ENCODE measurements around the gene ATOX1. TPM values are rescaled to one million over a fixed set of nuclear protein-coding genes. Genes with fewer than 3 reads are reported as not detected.
"Not testable (repeated sequence)": the region's sequence is repeated elsewhere in the genome, so short reads cannot be mapped to it uniquely, and the experiment has no call there.

ATOX1 gene
- 100 to 1,000 TPM in 3 of 4 donors, 10 to 100 TPM in 1; 74.8 to 116 (median 108) TPM for polyA plus RNA-seq (ENCODE audit: insufficient read length in 4 of 4)

DNA sequence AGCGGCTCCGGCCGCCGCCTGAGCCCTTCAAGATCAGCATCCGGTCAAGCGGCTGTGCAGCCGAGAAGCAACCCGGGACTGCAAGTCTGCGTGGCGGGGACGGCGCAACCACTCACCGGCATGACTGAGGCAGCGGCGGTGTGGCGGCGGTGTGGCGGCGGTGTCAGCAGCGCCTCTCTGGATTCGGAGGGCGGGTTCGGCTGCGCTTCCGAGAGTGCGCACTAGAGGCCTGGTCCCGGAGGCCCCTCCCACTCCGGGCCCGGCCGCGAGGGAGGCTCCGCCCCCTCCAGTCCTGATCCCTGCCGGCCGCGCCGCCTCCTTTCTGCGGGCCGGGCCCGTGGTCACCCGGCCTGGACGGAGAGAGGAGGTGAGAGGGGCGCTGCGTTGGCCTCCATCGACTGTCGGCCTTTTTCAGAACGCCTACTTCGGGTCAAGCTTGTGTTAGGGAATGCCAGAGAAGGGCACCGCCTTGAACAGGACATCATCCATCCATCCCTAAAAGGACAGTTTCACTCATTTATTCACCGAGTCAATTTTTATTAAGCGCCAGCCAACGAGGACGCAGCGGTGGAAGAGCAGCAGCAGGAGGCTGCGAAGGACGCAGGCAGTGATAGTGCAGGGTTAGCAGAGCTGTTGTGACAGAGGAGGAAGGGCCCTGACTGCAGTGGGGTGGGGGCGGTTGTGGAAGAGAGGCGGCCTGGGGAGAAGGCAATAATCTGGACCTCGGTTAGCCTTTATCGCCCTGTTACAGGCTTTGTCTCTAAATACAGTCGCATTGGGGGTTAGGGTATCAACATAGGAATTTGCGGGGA, at the start of gene ATOX1:
Gene ATOX1 (minus strand): TSS at position 202 of the 812 bp plus-strand sequence. CDS start 80 bp downstream, at position 122.
- peak in 3 of 4 donors; percentile 78 to 86 (median 81) for DNase-seq (ENCODE audit: low read depth in 4 of 4, low spot score in 3 of 4)

DNA sequence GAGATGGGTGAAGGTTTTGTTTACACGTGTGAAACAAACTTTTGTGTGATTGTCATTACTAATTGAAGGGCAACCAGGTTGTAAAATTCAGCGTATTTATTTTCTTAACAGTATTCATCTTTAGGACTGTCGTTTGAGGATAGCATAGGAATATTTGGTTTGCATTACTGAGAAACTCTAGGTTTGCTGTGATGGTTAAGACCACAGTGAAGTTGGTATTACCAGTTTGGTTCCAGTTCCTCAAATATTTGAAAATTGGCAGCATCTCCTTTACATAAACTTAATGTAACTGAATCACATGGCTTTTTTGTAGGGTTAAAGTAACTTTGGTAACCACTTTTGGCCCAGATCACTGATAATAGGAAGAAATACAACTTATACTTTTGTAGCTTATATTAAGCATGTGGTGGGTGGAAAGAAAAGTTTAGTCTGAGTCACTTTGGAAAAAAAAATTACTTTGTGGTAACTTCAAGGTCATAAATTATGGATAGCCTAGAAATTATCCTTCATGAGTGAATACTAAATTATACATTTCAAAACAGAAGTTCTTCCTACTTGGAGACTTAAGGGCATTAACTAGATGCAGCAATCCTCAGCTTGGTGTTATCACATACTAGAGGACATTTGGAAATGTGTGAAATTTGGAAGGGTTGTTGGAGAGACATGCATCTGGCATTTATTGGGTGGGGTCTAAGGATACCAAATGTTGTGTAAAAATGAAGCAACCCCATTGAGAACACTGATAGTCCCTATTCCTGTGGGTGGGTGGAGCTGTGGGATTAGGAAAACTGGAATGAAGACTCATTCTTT, 47.2 kb upstream of the ATOX1 start:
- DNase-seq (ENCODE audit: low read depth in 4 of 4, low spot score in 3 of 4): no peak

DNA sequence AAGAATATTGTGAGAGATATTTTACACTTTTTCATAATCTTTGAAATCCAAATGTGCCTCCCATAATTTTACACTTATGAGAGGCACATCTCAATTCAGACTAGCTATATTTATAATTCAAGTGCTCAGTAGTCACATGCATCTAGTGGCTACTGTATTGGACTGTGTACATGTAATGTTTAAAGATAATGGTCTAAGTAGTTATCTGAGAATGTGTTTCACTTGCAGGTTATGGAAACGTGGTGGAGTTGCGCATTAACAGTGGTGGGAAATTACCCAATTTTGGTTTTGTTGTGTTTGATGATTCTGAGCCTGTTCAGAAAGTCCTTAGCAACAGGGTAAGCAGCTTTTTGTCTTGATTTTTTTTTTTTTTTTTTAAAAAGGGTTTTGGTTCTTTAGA, 42.1 kb upstream of the ATOX1 start:
- no peak for DNase-seq (ENCODE audit: low read depth in 4 of 4, low spot score in 3 of 4)

- no peak for DNase-seq (ENCODE audit: low read depth in 4 of 4, low spot score in 3 of 4)
Observed at GRCh38 chr5:151799407-151799806, 41.0 kb upstream of the ATOX1 start.

- DNase-seq (ENCODE audit: low read depth in 4 of 4, low spot score in 3 of 4): no peak
Observed at GRCh38 chr5:151798674-151799073, 40.2 kb upstream of the ATOX1 start.

- no peak for DNase-seq (ENCODE audit: low read depth in 4 of 4, low spot score in 3 of 4)
Observed at GRCh38 chr5:151795426-151795825, 37.0 kb upstream of the ATOX1 start.

GRCh38 chr5:151793358-151793757, 34.9 kb upstream of the ATOX1 start:
- no peak for DNase-seq (ENCODE audit: low read depth in 4 of 4, low spot score in 3 of 4)

DNA sequence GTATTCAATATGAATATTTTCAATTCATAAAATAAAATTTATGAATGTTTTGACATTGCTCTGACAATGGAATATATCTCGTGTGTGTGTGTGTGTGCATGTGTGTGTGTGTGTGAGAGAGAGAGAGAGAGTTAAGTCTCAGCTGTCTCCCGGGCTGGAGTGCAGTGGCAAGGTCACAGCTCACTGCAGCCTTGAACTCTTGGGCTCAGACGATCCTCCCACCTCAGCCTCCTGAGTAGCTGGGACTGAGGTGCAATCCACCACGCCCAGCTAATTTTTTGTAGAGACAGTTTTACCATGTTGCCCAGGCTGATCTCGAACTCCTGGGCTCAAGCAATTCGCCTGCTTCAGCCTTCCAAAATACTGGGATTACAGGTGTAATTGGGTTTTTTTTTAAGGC, 29.4 kb upstream of the ATOX1 start:
- no peak for DNase-seq (ENCODE audit: low read depth in 4 of 4, low spot score in 3 of 4)

GRCh38 chr5:151786468-151786867, 28.0 kb upstream of the ATOX1 start:
- no peak for DNase-seq (ENCODE audit: low read depth in 4 of 4, low spot score in 3 of 4)

DNA sequence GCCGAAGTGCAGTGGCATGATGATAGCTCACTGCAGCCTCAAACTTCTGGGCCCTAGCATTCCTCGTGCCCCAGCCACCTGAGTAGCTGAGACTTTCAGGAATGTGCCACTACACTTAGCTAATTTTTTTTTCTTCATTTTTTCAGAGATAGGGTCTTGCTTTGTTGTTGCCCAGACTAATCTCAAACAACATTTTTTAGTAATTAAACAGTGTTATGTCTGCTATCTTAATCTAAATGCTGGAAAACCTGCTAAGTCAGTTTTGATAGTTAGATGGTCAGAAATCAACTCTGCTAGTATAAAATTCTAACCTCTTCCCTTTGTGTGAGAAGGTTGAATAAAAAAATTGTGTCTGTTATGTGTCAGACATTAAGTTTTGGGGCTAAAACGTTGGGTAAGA, 25.7 kb upstream of the ATOX1 start:
- no peak for DNase-seq (ENCODE audit: low read depth in 4 of 4, low spot score in 3 of 4)

- not testable (repeated sequence) for DNase-seq (ENCODE audit: low read depth in 4 of 4, low spot score in 3 of 4)
Observed at GRCh38 chr5:151783664-151784063, 25.2 kb upstream of the ATOX1 start.

DNA sequence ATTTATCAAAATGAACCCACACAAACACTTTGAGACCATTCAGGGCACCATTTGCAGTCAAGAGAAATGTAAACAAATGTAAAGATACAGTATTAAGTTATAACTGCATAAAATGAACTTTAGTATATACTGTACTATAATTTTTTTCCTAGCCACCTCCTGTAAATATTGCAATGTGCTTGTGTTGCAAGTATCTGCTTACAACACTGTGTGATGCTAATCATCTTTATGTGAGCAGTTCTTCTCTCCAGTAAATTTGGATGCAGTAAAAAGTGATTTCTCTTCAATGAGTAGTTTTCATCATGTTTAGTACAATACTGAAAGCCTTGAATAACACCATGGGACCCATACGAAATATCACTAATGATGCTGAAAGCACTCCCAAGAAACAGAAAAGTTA, 22.8 kb upstream of the ATOX1 start:
- no peak for DNase-seq (ENCODE audit: low read depth in 4 of 4, low spot score in 3 of 4)

DNA sequence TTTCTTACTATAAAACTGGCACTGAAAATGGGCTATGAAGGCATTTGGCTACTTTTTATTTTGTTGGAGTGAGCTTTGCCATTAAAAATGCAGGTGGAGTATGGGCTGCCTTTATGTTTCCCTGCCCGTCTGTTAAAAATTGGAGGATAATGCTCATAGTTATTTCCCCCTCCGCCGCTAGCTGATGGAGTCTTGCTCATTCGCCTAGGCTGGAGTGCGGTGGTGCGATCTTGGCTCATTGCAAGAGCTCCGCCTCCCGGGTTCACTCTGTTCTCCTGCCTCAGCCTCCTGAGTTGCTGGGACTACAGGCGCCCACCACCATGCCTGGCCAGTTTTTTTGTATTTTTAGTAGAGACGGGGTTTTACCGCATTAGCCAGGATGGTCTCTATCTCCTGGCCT, 21.9 kb upstream of the ATOX1 start:
- no peak for DNase-seq (ENCODE audit: low read depth in 4 of 4, low spot score in 3 of 4)

GRCh38 chr5:151779531-151780125, 21.2 kb upstream of the ATOX1 start:
- no peak for DNase-seq (ENCODE audit: low read depth in 4 of 4, low spot score in 3 of 4)

DNA sequence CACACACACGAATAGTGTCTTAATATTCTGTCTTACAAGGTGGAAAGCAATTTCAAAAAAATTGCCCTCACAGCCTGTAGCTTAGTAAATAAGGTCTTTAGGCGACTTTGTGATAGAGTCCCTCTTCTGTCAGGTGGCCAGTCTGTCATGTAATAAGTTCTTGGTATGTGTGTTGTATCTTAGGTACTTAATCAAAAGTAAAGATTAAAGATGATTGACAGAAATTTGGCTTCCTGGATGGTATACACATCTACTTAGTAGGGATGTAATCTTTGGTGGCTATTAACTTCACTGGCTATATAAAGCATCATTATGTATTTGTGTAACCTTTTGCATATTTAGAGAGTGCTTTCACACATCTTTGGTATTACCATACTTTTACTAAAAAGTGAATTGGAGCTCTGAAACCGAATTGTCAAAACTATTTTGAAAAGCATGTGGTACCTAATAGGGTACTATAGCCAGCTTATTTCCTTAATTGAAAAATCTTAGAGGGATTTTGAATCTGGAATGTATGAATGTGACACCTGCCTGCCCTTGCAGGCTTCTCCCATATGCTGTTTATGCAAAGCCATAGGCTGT, 16.7 kb upstream of the ATOX1 start:
- DNase-seq (ENCODE audit: low read depth in 4 of 4, low spot score in 3 of 4): no peak

GRCh38 chr5:151773951-151774350, 15.5 kb upstream of the ATOX1 start:
- DNase-seq (ENCODE audit: low read depth in 4 of 4, low spot score in 3 of 4): no peak

- no peak for DNase-seq (ENCODE audit: low read depth in 4 of 4, low spot score in 3 of 4)
Observed at GRCh38 chr5:151772846-151773561, 14.6 kb upstream of the ATOX1 start.

GRCh38 chr5:151772029-151772845, 13.8 kb upstream of the ATOX1 start:
- peak in 1 of 4 donors; percentile 20 for DNase-seq (ENCODE audit: low read depth in 4 of 4, low spot score in 3 of 4)

DNA sequence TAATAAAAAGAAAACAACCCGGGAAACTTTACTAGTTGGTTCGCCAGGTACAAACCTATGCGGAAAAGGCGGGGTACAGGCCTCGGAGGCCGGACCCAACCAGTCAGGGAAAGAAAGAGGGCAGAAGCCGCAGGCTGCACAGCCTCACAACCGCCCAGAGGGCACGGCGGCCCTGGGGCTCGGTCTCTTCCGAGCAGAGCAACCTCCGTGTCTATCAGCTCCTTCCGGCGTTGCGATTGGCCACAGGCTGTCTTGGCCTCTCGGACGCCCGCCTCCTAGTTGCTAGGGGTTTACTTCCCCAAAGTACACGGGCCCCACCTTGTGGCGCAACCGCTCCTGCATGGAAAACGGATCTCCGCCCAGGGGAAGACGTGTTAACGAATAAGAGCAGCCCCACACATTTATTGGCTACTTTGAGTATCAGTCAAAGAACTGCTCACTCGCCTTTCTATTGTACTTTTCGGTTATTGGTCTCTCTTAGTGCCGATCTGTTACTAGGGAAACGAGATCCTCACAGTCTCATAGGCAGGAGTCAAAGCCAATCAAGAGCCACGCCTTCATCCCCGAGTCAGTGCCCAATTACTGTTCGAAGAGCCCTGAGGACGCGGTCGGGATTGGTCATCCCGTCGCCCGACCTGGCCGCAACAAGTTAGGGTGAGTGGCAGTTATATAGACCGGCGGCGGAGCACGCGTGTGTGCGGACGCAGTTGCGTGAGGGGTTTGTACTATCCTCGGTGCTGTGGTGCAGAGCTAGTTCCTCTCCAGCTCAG, 13.0 kb upstream of the ATOX1 start, which contains the start of gene G3BP1:
Gene G3BP1 (plus strand): TSS at position 696 of the 770 bp plus-strand sequence. CDS start 14,667 bp downstream, outside the sequence.
- peak; percentile 100 for DNase-seq (ENCODE audit: low read depth in 4 of 4, low spot score in 3 of 4)
